Neuron (in vitro differentiated cells): ENCODE results near the gene TGFBI.

Experiments used
- H2AFZ ChIP-seq: one replicate; pipeline ENCODE4 v1.6.1; 2013; ENCODE audit warnings: low read depth, mild to moderate bottlenecking, inconsistent platforms, low read length, moderate library complexity
- H3K27me3 ChIP-seq: one replicate; pipeline ENCODE4 v1.6.1; 2013; ENCODE audit warnings: low read length; ENCODE audit not compliant: insufficient read depth
- H3K36me3 ChIP-seq: one replicate; pipeline ENCODE4 v1.6.1; 2013; ENCODE audit warnings: low read length; ENCODE audit not compliant: insufficient read depth
- H3K4me1 ChIP-seq: one replicate; pipeline ENCODE4 v1.6.1; 2013; ENCODE audit warnings: low read length; ENCODE audit not compliant: insufficient read depth
- H3K4me3 ChIP-seq: 2 replicates; pipeline ENCODE4 v1.5.1; 2013; ENCODE audit warnings: mild to moderate bottlenecking, low read length, moderate library complexity
- H3K9me3 ChIP-seq: one replicate; pipeline ENCODE4 v1.6.1; 2013; ENCODE audit warnings: low read length

The TGFBI gene

GRCh38 chr5:136021016-136021405 lies 7.8 kb upstream of the TGFBI start:
- Histone ChIP-seq H3K27me3 (peaks cover 5% of the 10 kb centered on the region), H3K36me3 (no peaks in the 10 kb centered on the region), H3K4me1 (no peaks in the 10 kb centered on the region), H3K4me3 (no peak overlapping the region), H2AFZ (no peak overlapping the region), H3K9me3 (no peaks in the 10 kb centered on the region)

- H3K4me1 ChIP-seq: no peaks in the 10 kb centered on the region
- peaks cover 21% of the 10 kb centered on the region for H3K27me3 ChIP-seq
- no peak overlapping the region for H3K4me3 ChIP-seq
- no peaks in the 10 kb centered on the region for H3K9me3 ChIP-seq
- H2AFZ ChIP-seq: no peak overlapping the region
- H3K36me3 ChIP-seq: no peaks in the 10 kb centered on the region
These were observed 5.8 kb upstream of the TGFBI start for GRCh38 chr5:136022965-136023364.

- Histone ChIP-seq H3K36me3 (no peaks in the 10 kb centered on the region), H2AFZ (no peak overlapping the region), H3K27me3 (peaks cover 32% of the 10 kb centered on the region), H3K9me3 (no peaks in the 10 kb centered on the region), H3K4me1 (no peaks in the 10 kb centered on the region), H3K4me3 (no peak overlapping the region)
These were observed 4.7 kb upstream of the TGFBI start for GRCh38 chr5:136023958-136024541.

GRCh38 chr5:136025900-136026299 lies 2.9 kb upstream of the TGFBI start:
- H2AFZ ChIP-seq: no peak overlapping the region
- no peaks in the 10 kb centered on the region for H3K4me1 ChIP-seq
- H3K9me3 ChIP-seq: no peaks in the 10 kb centered on the region
- no peak overlapping the region for H3K4me3 ChIP-seq
- no peaks in the 10 kb centered on the region for H3K36me3 ChIP-seq
- peaks cover 48% of the 10 kb centered on the region for H3K27me3 ChIP-seq

GRCh38 chr5:136026636-136027035 lies 2.2 kb upstream of the TGFBI start:
- Histone ChIP-seq H3K4me1 (no peaks in the 10 kb centered on the region), H3K27me3 (peaks cover 53% of the 10 kb centered on the region), H3K9me3 (no peaks in the 10 kb centered on the region), H2AFZ (no peak overlapping the region), H3K36me3 (no peaks in the 10 kb centered on the region), H3K4me3 (no peak overlapping the region)

- no peak overlapping the region for H2AFZ ChIP-seq
- peaks cover 54% of the 10 kb centered on the region for H3K27me3 ChIP-seq
- H3K36me3 ChIP-seq: no peaks in the 10 kb centered on the region
- H3K4me3 ChIP-seq: no peak overlapping the region
- no peaks in the 10 kb centered on the region for H3K4me1 ChIP-seq
- H3K9me3 ChIP-seq: no peaks in the 10 kb centered on the region
These were observed 1.5 kb upstream of the TGFBI start for GRCh38 chr5:136027311-136027710.

GRCh38 chr5:136028090-136028489 lies 698 bp upstream of the TGFBI start:
- Histone ChIP-seq H3K9me3 (no peaks in the 10 kb centered on the region), H3K4me1 (no peaks in the 10 kb centered on the region), H3K36me3 (no peaks in the 10 kb centered on the region), H3K27me3 (peaks cover 50% of the 10 kb centered on the region), H2AFZ (no peak overlapping the region), H3K4me3 (no peak overlapping the region)

GRCh38 chr5:136030252-136030651 lies 1.5 kb downstream of the TGFBI start:
- Histone ChIP-seq H3K4me3 (no peak overlapping the region), H3K27me3 (peaks cover 50% of the 10 kb centered on the region), H3K36me3 (no peaks in the 10 kb centered on the region), H2AFZ (no peak overlapping the region), H3K4me1 (no peaks in the 10 kb centered on the region), H3K9me3 (no peaks in the 10 kb centered on the region)

GRCh38 chr5:136030956-136031611 lies 2.3 kb downstream of the TGFBI start:
- no peak overlapping the region for H3K4me3 ChIP-seq
- no peaks in the 10 kb centered on the region for H3K9me3 ChIP-seq
- H3K4me1 ChIP-seq: no peaks in the 10 kb centered on the region
- H2AFZ ChIP-seq: no peak overlapping the region
- H3K27me3 ChIP-seq: peaks cover 50% of the 10 kb centered on the region
- H3K36me3 ChIP-seq: no peaks in the 10 kb centered on the region

- Histone ChIP-seq H2AFZ (no peak overlapping the region), H3K4me1 (no peaks in the 10 kb centered on the region), H3K27me3 (peaks cover 47% of the 10 kb centered on the region), H3K36me3 (no peaks in the 10 kb centered on the region), H3K4me3 (no peak overlapping the region), H3K9me3 (no peaks in the 10 kb centered on the region)
These were observed 2.9 kb downstream of the TGFBI start for GRCh38 chr5:136031711-136032110.

- Histone ChIP-seq H3K36me3 (no peaks in the 10 kb centered on the region), H3K4me1 (no peaks in the 10 kb centered on the region), H3K27me3 (peaks cover 39% of the 10 kb centered on the region)
These were observed 3.8 kb downstream of the TGFBI start for GRCh38 chr5:136032564-136032963.

GRCh38 chr5:136033234-136033633 lies 4.4 kb downstream of the TGFBI start:
- no peaks in the 10 kb centered on the region for H3K36me3 ChIP-seq

More at GRCh38 chr5:136032564-136032963, 3.8 kb downstream of the TGFBI start:
- Histone ChIP-seq H2AFZ (no peak overlapping the region), H3K4me3 (no peak overlapping the region), H3K9me3 (no peaks in the 10 kb centered on the region)

GRCh38 chr5:136033848-136034247 lies 5.1 kb downstream of the TGFBI start:
- peaks cover 26% of the 10 kb centered on the region for H3K27me3 ChIP-seq
- no peaks in the 10 kb centered on the region for H3K9me3 ChIP-seq
- no peak overlapping the region for H3K4me3 ChIP-seq
- H2AFZ ChIP-seq: no peak overlapping the region
- no peaks in the 10 kb centered on the region for H3K4me1 ChIP-seq
- no peaks in the 10 kb centered on the region for H3K36me3 ChIP-seq

More at GRCh38 chr5:136033234-136033633, 4.4 kb downstream of the TGFBI start:
- H3K4me1 ChIP-seq: no peaks in the 10 kb centered on the region
- H3K27me3 ChIP-seq: peaks cover 32% of the 10 kb centered on the region
- no peak overlapping the region for H2AFZ ChIP-seq
- H3K4me3 ChIP-seq: no peak overlapping the region
- no peaks in the 10 kb centered on the region for H3K9me3 ChIP-seq

GRCh38 chr5:136034492-136034891 lies 5.7 kb downstream of the TGFBI start:
- H3K4me1 ChIP-seq: no peaks in the 10 kb centered on the region
- peaks cover 20% of the 10 kb centered on the region for H3K27me3 ChIP-seq
- H3K36me3 ChIP-seq: no peaks in the 10 kb centered on the region
- H3K9me3 ChIP-seq: no peaks in the 10 kb centered on the region
- no peak overlapping the region for H2AFZ ChIP-seq
- no peak overlapping the region for H3K4me3 ChIP-seq
